ENCODE data around the gene CHCHD3. TPM values are rescaled to one million over a fixed set of nuclear protein-coding genes. Genes with fewer than 3 reads are reported as not detected.

CHCHD3 gene
- total and polyA plus RNA-seq, 2 of the 4 experiments (the other 2 are of a cell fraction) = 56.9 to 141 TPM

DNA sequence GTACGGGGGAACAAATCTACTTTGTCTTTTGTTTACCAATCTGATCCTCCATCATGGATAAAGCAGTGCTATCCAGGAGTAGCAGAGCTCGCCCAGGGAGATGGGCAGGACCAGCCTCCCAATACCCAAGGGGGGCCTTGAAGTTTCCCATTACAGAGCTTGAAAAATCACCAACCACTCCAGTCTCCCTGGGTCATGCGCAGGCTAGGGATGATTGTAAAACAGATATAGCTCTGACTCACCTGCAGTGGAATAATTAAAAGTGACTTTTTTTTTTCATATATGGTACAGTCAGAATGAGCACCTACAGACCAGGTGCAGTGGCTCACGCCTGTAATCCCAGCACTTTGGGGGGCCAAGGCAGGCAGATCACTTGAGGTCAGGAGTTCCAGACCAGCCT, 301.1 kb downstream of the CHCHD3 start:
- no peak overlapping the region for H2AK5ac ChIP-seq (ENCODE audit: low read depth, low read length)
- intact Hi-C loops (cut with micrococcal nuclease) = no loop called here
- no peak overlapping the region for H3K4me2 ChIP-seq (ENCODE audit: low read depth, low read length)
- H3K4me1 ChIP-seq (ENCODE audit: control insufficient read depth, insufficient read depth, low read length) = peaks cover 8% of the 10 kb centered on the region
- no peaks in the 10 kb centered on the region for H3K36me3 ChIP-seq (ENCODE audit: control insufficient read depth, insufficient read depth, low read length)
- no peak overlapping the region for H3K27ac ChIP-seq (ENCODE audit: insufficient read depth, low read length)
- WGBS, 2 experiments (ENCODE audit: extremely low coverage in 2 of 2, insufficient read length in 1 of 2) = no CpG with 5 or more reads among the region's 4 CpGs
- H2BK120ac ChIP-seq (ENCODE audit: low read depth, low read length) = no peak overlapping the region
- peaks cover 3% of the 10 kb centered on the region; the same call in 1 of the 2 replicates for H3K27me3 ChIP-seq (ENCODE audit: control insufficient read depth, insufficient read depth, low read length)
- H3K4ac ChIP-seq (ENCODE audit: low read depth, low read length) = no peak overlapping the region
- H2BK20ac ChIP-seq (ENCODE audit: low read depth, low read length) = no peak overlapping the region
- ChIA-PET POLR2A (ENCODE audit: unreplicated experiment) (no interaction called here), CTCF (no interaction called here)
- in situ Hi-C loops (cut with MboI; ENCODE audit: low sequenced_read_pairs) = no loop called here
- no peak overlapping the region for H3K4me3 ChIP-seq (ENCODE audit: insufficient read depth, low read depth, low read length)
- no peak overlapping the region for H4K91ac ChIP-seq (ENCODE audit: insufficient read depth, low read depth, low read length)
- dilution Hi-C loops (cut with HindIII; ENCODE audit: low sequenced_read_pairs, unreplicated experiment) = no loop called here
- no peaks in the 10 kb centered on the region for H3K9me3 ChIP-seq (ENCODE audit: control insufficient read depth, insufficient read depth, low read length)
- H3K9ac ChIP-seq (ENCODE audit: low read depth, low read length) = no peak overlapping the region
- TF ChIP-seq RCOR1 (IDR thresholded peaks at IDR 0.05; ENCODE audit: insufficient replicate concordance, low read length) = no peak
- TF ChIP-seq, protein P1, sequence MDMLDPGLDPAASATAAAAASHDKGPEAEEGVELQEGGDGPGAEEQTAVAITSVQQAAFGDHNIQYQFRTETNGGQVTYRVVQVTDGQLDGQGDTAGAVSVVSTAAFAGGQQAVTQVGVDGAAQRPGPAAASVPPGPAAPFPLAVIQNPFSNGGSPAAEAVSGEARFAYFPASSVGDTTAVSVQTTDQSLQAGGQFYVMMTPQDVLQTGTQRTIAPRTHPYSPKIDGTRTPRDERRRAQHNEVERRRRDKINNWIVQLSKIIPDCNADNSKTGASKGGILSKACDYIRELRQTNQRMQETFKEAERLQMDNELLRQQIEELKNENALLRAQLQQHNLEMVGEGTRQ (IDR thresholded peaks at IDR 0.05; ENCODE audit: low read depth, low read length) = no peak
- no peak for TF ChIP-seq FOS (IDR thresholded peaks at IDR 0.05; ENCODE audit: low read depth, low read length)
- H3K18ac ChIP-seq (ENCODE audit: low read depth, low read length) = no peak overlapping the region
- no peaks in the 10 kb centered on the region for H3K79me1 ChIP-seq (ENCODE audit: low read depth in 1 of 2, low read length in 2 of 2)
- no peak overlapping the region for H2BK5ac ChIP-seq (ENCODE audit: low read depth, low read length, poor library complexity, severe bottlenecking)
- no peak for ATAC-seq (ENCODE audit: low read depth)
- no TSS peak for BruUV-seq (replicated peaks)
- no peak overlapping the region for H3K14ac ChIP-seq (replicated peaks; ENCODE audit: low read depth, low read length)
- no peak overlapping the region for H3K23ac ChIP-seq (ENCODE audit: low read depth, low read length)
- no peak overlapping the region for H2AFZ ChIP-seq (replicated peaks; ENCODE audit: low read length, poor library complexity)
- no peak overlapping the region for H3K56ac ChIP-seq (ENCODE audit: extremely low read depth, insufficient read depth, low read length)
- H4K20me1 ChIP-seq (ENCODE audit: insufficient read depth, low read length) = no peaks in the 10 kb centered on the region
- H4K8ac ChIP-seq (ENCODE audit: low read depth in 2 of 2, low read length in 2 of 2) = no peak overlapping the region
- no peak overlapping the region for H4K5ac ChIP-seq (ENCODE audit: low read depth, low read length)
- no peak for DNase-seq
- H3K9me1 ChIP-seq (ENCODE audit: insufficient read depth, low read length) = peaks cover 9% of the 10 kb centered on the region; the same call in 1 of the 2 replicates
- H2AK9ac ChIP-seq (replicated peaks; ENCODE audit: low read depth, low read length, poor library complexity) = peak overlapping the region; percentile 23
- no peak overlapping the region for H2BK15ac ChIP-seq (ENCODE audit: low read depth, low read length)
